Adipocyte (in vitro differentiated cells): ENCODE measurements around the gene MORN4.

Experiments
- DNase-seq: peaks from one replicate; pipeline ENCODE4 v3.0.0-alpha.2; 2015; ENCODE audit warnings: low read depth
- H3K27me3 ChIP-seq: replicated peaks from 2 replicates; pipeline ENCODE4 v1.7.0; 2013; ENCODE audit warnings: mild to moderate bottlenecking, low read length, moderate library complexity; ENCODE audit not compliant: control insufficient read depth, insufficient read depth
- H3K36me3 ChIP-seq: 2 replicates; pipeline ENCODE4 v1.7.0; 2013; ENCODE audit warnings: low read length, mild to moderate bottlenecking, moderate library complexity; ENCODE audit not compliant: control insufficient read depth, insufficient read depth, severe bottlenecking
- H3K4me1 ChIP-seq: 2 replicates; pipeline ENCODE4 v1.7.0; 2013; ENCODE audit warnings: mild to moderate bottlenecking, low read length, moderate library complexity; ENCODE audit not compliant: control insufficient read depth, insufficient read depth
- H3K4me3 ChIP-seq: 2 replicates; pipeline ENCODE4 v1.7.0; 2013; ENCODE audit warnings: mild to moderate bottlenecking, low read length, moderate library complexity
- H3K9ac ChIP-seq: 2 replicates; pipeline ENCODE4 v1.7.0; 2013; ENCODE audit warnings: mild to moderate bottlenecking, low read length, moderate library complexity
- H3K9me3 ChIP-seq: 2 replicates; pipeline ENCODE4 v1.7.0; 2013; ENCODE audit warnings: mild to moderate bottlenecking, low read length, moderate library complexity; ENCODE audit not compliant: control insufficient read depth

Gene MORN4

DNA sequence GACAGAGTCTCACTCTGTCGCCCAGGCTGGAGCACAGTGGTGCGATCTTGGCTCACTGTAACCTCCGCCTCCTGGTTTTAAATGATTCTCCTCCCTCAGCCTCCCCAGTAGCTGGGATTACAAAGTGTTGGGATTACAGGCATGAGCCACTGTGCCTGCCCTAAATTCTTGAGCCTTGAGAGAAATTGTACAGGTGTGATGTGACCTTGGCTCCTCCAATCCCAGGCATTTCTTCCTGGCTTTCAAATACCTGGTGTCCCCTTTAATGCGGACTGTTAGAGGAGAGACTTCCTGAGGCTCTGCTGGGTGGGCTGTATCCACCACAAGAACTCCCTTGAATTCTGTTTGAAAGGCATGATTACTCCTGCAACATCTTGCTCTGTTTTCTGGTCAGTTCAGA is 15.0 kb downstream of the MORN4 start:
- Histone ChIP-seq H3K4me1 (no peaks in the 10 kb centered on the region), H3K36me3 (no peaks in the 10 kb centered on the region), H3K9ac (no peak overlapping the region), H3K9me3 (no peaks in the 10 kb centered on the region), H3K27me3 (no peaks in the 10 kb centered on the region), H3K4me3 (no peak overlapping the region)
- DNase-seq, result no peak

DNA sequence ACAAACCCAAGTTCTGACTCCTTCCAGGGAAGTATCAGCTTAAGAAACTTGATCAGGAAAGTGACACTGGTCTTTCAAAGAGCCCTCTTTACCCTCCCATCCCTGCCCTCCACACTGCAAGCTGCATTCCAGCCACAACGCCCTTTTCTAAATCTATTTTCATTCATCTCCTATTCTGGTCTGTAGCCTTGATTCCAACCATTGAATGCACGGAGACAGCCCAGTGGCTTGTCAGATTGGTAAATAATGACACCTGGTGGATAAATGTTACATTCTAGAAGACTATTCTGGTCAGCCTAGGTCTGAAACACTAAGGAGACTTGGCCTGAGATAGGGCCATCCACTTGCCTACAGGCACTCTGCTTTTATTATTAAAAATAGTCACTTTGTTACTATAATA is 20.9 kb downstream of the MORN4 start:
- no peaks in the 10 kb centered on the region for H3K36me3 ChIP-seq
- no peak overlapping the region for H3K4me3 ChIP-seq
- peak; percentile 73 for DNase-seq
- no peak overlapping the region for H3K9ac ChIP-seq
- H3K27me3 ChIP-seq, result no peaks in the 10 kb centered on the region
- H3K4me1 ChIP-seq, result no peaks in the 10 kb centered on the region
- H3K9me3 ChIP-seq, result no peaks in the 10 kb centered on the region

DNA sequence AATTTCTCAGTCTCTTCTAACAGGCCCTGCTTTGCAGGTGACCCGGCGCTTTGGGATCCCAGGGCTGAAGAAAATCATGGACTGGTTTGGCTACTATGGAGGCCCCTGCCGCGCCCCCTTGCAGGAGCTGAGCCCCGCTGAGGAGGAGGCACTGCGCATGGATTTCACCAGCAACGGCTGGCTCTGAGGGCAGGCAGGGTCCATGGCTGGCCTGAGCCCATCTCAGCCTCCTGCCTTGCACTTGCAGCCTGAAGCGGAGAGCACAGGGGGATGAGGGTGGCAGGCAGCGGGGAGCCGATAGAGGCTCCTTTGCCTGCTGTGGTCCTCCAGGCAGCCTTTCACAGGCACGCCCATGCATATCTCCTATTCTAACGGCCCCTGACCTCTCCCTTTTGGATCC is 21.8 kb downstream of the MORN4 start:
- no peak for DNase-seq
- Histone ChIP-seq H3K9me3 (no peaks in the 10 kb centered on the region), H3K27me3 (no peaks in the 10 kb centered on the region), H3K36me3 (no peaks in the 10 kb centered on the region), H3K4me1 (no peaks in the 10 kb centered on the region), H3K9ac (no peak overlapping the region), H3K4me3 (no peak overlapping the region)

DNA sequence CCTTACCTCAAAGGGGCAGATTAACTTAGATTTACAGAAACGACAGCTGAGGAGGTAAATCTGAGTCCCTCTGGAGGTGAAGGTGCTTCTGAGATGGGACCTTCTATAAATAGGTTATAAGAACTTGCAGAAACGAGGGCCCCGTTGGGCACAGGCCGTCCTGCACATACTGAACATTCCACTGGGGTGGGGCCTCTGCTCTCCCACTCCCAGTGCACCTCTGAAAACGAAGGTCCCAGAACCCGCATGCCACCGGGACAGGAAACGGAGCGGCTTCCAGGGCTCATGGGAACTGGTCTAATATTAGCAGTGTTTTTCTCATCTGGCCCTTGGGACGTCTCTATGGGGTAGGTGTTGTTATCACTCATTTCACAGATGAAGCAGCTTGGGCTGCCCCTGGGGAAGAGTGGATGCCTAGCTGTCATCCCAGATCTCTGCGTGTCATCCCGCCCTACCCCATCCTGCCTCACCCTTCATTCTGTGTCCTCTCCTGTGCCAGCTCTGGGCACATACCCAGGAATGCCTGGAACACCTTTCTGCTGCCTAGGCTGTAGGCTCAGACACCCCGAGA is 24.2 kb downstream of the MORN4 start:
- no peaks in the 10 kb centered on the region for H3K27me3 ChIP-seq
- no peak overlapping the region for H3K4me3 ChIP-seq
- no peak overlapping the region for H3K9ac ChIP-seq
- no peak for DNase-seq
- no peaks in the 10 kb centered on the region for H3K4me1 ChIP-seq
- H3K36me3 ChIP-seq, result no peaks in the 10 kb centered on the region
- no peaks in the 10 kb centered on the region for H3K9me3 ChIP-seq

DNA sequence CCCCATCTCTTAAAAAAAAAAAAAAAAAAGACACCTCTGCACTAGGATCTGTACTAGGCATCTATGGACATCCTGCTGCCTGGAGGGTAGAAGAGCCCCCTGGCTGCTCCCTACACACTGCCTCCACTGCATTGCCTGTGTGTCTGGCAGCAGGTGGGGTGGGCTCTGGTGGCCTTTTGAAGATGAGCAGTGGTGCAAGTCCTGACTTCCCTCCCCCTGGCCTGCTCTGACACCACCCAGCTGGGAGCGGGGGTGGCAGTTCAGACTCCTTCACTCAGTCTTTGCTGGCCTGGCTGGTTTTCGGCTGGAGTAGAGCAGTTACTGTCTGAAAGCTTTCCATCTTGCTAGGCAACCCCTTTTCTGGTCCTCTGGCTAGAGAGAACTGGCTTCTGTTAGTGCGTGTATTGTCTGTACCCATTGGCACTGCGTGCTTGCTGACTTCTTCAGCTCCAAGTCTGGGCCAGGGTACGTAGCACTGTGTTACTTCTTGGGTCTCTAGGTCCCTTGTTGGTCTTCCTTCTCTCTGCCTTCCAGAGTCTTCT is 26.1 kb downstream of the MORN4 start:
- Histone ChIP-seq H3K4me3 (no peak overlapping the region), H3K4me1 (no peaks in the 10 kb centered on the region), H3K9ac (no peak overlapping the region), H3K9me3 (no peaks in the 10 kb centered on the region), H3K27me3 (no peaks in the 10 kb centered on the region), H3K36me3 (no peaks in the 10 kb centered on the region)
- DNase-seq, result no peak

DNA sequence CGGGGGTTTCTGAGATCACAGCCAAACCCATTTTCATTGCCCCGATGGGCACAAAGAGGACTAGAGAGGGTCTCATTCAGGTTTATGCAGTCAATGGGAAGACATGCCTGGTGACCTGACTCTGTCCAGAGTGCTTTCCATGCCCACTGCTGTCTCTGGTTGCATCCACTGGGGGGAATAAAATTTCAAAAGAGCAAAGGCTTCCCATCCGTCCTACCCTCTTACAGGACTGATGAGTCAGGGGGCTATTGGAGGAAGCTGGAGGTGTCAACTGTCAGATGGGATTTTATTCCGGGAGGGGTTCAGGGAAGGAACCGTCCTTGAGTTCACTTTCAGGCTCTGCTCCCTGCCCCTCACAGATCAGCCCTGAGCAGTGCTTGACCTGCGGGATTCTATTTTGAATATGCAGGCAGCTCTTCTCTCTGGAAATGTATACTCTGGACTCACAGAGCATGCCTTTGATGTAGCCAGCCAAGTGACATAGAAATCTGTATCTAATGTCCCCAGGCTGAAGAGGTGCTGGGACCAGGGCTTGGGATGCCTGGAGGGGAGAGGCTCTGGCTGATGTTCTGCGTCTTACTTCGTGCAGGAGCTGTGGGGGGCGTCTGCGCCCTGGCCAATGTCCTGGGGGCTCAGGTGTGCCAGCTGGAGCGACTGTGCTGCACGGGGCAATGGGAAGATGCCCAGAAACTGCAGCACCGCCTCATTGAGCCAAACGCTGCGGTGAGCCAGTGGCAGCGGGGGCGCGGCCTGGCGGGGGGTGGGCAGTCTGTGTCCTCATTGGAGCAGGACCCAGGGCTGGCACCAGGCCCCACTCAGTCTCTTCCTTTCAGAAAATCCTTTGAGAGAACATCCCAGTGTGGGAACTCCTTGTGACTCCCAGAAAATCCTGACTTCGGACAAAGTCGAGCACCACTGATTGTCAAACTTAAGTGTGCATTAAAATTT is 31.8 kb downstream of the MORN4 start:
- no peaks in the 10 kb centered on the region for H3K27me3 ChIP-seq
- no peak overlapping the region for H3K4me3 ChIP-seq
- no peaks in the 10 kb centered on the region for H3K36me3 ChIP-seq
- H3K9ac ChIP-seq, result no peak overlapping the region
- no peaks in the 10 kb centered on the region for H3K9me3 ChIP-seq
- DNase-seq, result no peak
- peaks cover 12% of the 10 kb centered on the region for H3K4me1 ChIP-seq

DNA sequence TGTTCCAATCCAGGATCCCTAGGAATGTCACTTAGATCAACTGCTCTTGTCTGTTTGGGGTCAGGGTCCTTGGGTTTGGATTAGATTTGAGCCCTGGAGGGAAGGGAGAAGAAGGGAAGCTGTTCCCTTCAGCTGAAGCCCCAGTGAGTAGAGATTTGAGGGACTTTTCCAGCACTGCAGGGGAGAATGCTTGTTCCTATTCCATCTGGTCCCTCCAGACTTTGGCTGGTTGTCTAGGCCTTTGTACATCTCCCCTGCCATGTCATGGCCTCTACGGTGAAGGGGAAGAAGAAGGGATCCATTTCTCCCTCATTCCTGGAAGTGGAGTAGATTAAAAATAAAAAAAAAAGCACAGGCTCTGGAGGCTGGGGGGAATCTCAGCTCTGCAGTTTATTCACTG is 32.7 kb downstream of the MORN4 start:
- Histone ChIP-seq H3K9ac (no peak overlapping the region), H3K4me3 (no peak overlapping the region), H3K9me3 (no peaks in the 10 kb centered on the region), H3K36me3 (no peaks in the 10 kb centered on the region), H3K4me1 (peaks cover 21% of the 10 kb centered on the region), H3K27me3 (no peaks in the 10 kb centered on the region)
- DNase-seq, result no peak

DNA sequence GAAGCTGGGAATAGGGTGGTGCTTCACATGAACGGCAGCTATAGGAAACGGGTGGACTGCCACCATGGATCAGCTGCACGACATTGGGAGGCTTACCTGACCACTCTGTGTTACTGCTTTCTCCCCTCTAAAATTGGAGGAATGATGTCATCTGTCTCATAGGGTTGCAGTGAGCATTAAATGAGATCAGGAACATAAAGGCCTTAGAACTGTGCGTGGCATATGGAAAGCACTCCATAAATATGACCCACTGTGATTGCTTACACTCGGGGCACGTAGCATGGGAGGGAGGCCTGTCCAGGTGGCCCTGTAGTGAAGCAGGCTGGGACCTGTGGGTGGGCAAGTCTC is 34.1 kb downstream of the MORN4 start:
- Histone ChIP-seq H3K36me3 (no peaks in the 10 kb centered on the region), H3K4me3 (no peak overlapping the region), H3K9ac (no peak overlapping the region), H3K4me1 (peaks cover 21% of the 10 kb centered on the region), H3K9me3 (no peaks in the 10 kb centered on the region), H3K27me3 (no peaks in the 10 kb centered on the region)
- no peak for DNase-seq

DNA sequence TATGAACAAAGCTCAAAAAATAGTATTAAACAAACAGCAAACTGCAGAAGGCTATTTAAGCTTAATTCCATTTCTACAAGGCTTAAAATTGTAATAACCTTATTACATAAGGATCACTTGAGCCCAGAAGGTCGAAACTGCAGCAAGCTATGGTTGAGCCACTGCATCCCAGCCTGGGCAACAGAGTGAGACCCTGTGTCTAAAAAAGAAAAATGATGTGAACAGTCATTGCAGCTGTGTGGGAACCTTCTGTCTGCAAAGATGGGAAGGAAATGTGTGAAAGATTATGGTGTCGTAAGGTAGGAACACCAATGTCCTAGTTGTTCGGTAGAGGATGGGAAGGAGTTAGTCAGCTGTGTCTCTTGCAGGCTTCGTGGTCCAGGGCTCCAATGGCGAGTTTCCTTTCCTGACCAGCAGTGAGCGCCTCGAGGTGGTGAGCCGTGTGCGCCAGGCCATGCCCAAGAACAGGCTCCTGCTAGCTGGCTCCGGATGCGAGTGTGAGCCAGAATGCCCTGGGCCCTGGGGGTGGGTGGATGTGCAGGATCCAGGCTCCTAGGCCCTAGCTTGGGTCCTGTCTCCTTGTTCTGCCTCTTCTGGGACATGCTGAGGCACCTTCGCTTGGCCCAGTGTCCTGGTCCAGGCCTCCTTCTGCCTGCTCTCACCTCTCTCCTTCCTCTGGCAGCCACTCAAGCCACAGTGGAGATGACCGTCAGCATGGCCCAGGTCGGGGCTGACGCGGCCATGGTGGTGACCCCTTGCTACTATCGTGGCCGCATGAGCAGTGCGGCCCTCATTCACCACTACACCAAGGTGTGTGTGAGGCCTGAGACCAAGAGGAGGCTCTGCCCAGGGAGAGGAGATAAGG is 34.7 kb downstream of the MORN4 start:
- H3K9ac ChIP-seq, result no peak overlapping the region
- no peaks in the 10 kb centered on the region for H3K9me3 ChIP-seq
- no peak overlapping the region for H3K4me3 ChIP-seq
- H3K4me1 ChIP-seq, result peaks cover 22% of the 10 kb centered on the region
- H3K27me3 ChIP-seq, result no peaks in the 10 kb centered on the region
- no peaks in the 10 kb centered on the region for H3K36me3 ChIP-seq
- DNase-seq, result no peak

DNA sequence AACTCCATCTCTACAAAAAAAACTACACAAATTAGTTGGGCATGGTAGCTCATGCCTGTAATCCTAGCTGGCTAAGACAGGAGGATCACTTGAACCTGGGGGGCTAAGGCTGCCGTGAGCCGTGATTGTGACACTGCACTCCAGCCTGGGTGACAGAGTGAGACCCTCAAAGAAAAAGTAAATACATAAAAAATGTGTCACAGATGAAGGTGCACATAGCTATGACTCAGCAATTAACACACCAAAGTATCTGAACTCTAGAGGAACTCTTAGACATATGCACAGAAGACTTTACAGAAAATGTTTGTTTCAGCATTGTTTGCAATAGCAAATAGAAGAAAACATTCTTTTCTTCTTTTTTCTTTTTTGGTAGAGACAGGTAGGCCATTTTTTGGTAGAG is 35.5 kb downstream of the MORN4 start:
- DNase-seq, result peak; percentile 8
- H3K36me3 ChIP-seq, result no peaks in the 10 kb centered on the region
- H3K4me1 ChIP-seq, result peaks cover 31% of the 10 kb centered on the region
- no peak overlapping the region for H3K9ac ChIP-seq
- no peak overlapping the region for H3K4me3 ChIP-seq
- no peaks in the 10 kb centered on the region for H3K9me3 ChIP-seq
- no peaks in the 10 kb centered on the region for H3K27me3 ChIP-seq
